WTC11 (cell line): Measurements from ENCODE around the gene COMMD6. TPM values are rescaled to one million over a fixed set of nuclear protein-coding genes. Genes with fewer than 3 reads are reported as not detected.

Experiments
- AFF4 ChIP-seq: sonication (generic); formaldehyde crosslinking; IDR thresholded peaks from 2 replicates; pipeline ENCODE4 v1.8.1; 2023; ENCODE audit warnings: mild to moderate bottlenecking, missing genetic modification reagents, borderline replicate concordance
- CREB1 ChIP-seq: sonication (generic); formaldehyde crosslinking; IDR thresholded peaks from 2 replicates; pipeline ENCODE4 v1.8.0; 2023; ENCODE audit warnings: mild to moderate bottlenecking, missing genetic modification reagents
- E2F5 ChIP-seq: sonication (generic); formaldehyde crosslinking; IDR thresholded peaks from 2 replicates; pipeline ENCODE4 v1.8.1; 2022; ENCODE audit warnings: mild to moderate bottlenecking, moderate library complexity, missing genetic modification reagents
- ETV6 ChIP-seq: sonication (generic); formaldehyde crosslinking; IDR thresholded peaks from 2 replicates; pipeline ENCODE4 v1.8.1; 2022; ENCODE audit warnings: mild to moderate bottlenecking, missing genetic modification reagents
- IRF1 ChIP-seq: sonication (generic); formaldehyde crosslinking; IDR thresholded peaks from 2 replicates; pipeline ENCODE4 v1.8.0; 2023; ENCODE audit warnings: missing genetic modification reagents
- IRF2 ChIP-seq: sonication (generic); formaldehyde crosslinking; IDR thresholded peaks from 2 replicates; pipeline ENCODE4 v1.8.0; 2022; ENCODE audit warnings: low read depth, missing genetic modification reagents, borderline replicate concordance
- KAT7 ChIP-seq: sonication (generic); formaldehyde crosslinking; IDR thresholded peaks from 2 replicates; pipeline ENCODE4 v1.8.1; 2023; ENCODE audit warnings: missing genetic modification reagents, mild to moderate bottlenecking, borderline replicate concordance
- MAX ChIP-seq: sonication (generic); formaldehyde crosslinking; IDR thresholded peaks from 2 replicates; pipeline ENCODE4 v1.8.0; 2022; ENCODE audit warnings: mild to moderate bottlenecking, missing genetic modification reagents
- NR1H2 ChIP-seq: sonication (generic); formaldehyde crosslinking; IDR thresholded peaks from 2 replicates; pipeline ENCODE4 v1.9.0; 2021; ENCODE audit warnings: mild to moderate bottlenecking, moderate library complexity, missing genetic modification reagents
- RELA ChIP-seq: sonication (generic); formaldehyde crosslinking; IDR thresholded peaks from 2 replicates; pipeline ENCODE4 v1.8.1; 2022; ENCODE audit warnings: missing genetic modification reagents, mild to moderate bottlenecking, borderline replicate concordance
- SOX15 ChIP-seq: fragments of 250-450 bp; sonication (Bioruptor Pico); IDR thresholded peaks from 2 replicates; pipeline ENCODE4 v1.9.0; 2021; ENCODE audit warnings: mild to moderate bottlenecking
- STAT6 ChIP-seq: sonication (generic); formaldehyde crosslinking; conservative IDR thresholded peaks from 2 replicates; pipeline ENCODE4 v1.8.1; 2023; ENCODE audit warnings: mild to moderate bottlenecking, low read depth, missing genetic modification reagents, moderate library complexity
- TP53 ChIP-seq: sonication (generic); formaldehyde crosslinking; IDR thresholded peaks from 2 replicates; pipeline ENCODE4 v1.8.1; 2023; ENCODE audit warnings: mild to moderate bottlenecking, missing genetic modification reagents
- ZNF512 ChIP-seq: sonication (generic); formaldehyde crosslinking; IDR thresholded peaks from 2 replicates; pipeline ENCODE4 v1.8.1; 2022; ENCODE audit warnings: missing genetic modification reagents, borderline replicate concordance
- total RNA-seq: library from RNA; stranded (reverse); gene quantifications from 3 replicates; pipeline ENCODE4 v1.2.3, GENCODE V29; 2021
- TF ChIP-seq, protein P1 (sequence below): sonication (generic); formaldehyde crosslinking; IDR thresholded peaks from 2 replicates; pipeline ENCODE4 v1.8.0; 2023; ENCODE audit warnings: missing genetic modification reagents, mild to moderate bottlenecking, borderline replicate concordance
- TF ChIP-seq, protein P2 (sequence below): fragments of 250-450 bp; sonication (Bioruptor Pico); conservative IDR thresholded peaks from 2 replicates; pipeline ENCODE4 v1.9.0; 2021; ENCODE audit warnings: mild to moderate bottlenecking
- TF ChIP-seq, protein P3 (sequence below): sonication (generic); formaldehyde crosslinking; IDR thresholded peaks from 2 replicates; pipeline ENCODE4 v1.8.1; 2023; ENCODE audit warnings: mild to moderate bottlenecking, missing genetic modification reagents, moderate library complexity

The COMMD6 gene
- total RNA-seq, 1 experiment from 2014 or later, result 94.6 TPM

DNA sequence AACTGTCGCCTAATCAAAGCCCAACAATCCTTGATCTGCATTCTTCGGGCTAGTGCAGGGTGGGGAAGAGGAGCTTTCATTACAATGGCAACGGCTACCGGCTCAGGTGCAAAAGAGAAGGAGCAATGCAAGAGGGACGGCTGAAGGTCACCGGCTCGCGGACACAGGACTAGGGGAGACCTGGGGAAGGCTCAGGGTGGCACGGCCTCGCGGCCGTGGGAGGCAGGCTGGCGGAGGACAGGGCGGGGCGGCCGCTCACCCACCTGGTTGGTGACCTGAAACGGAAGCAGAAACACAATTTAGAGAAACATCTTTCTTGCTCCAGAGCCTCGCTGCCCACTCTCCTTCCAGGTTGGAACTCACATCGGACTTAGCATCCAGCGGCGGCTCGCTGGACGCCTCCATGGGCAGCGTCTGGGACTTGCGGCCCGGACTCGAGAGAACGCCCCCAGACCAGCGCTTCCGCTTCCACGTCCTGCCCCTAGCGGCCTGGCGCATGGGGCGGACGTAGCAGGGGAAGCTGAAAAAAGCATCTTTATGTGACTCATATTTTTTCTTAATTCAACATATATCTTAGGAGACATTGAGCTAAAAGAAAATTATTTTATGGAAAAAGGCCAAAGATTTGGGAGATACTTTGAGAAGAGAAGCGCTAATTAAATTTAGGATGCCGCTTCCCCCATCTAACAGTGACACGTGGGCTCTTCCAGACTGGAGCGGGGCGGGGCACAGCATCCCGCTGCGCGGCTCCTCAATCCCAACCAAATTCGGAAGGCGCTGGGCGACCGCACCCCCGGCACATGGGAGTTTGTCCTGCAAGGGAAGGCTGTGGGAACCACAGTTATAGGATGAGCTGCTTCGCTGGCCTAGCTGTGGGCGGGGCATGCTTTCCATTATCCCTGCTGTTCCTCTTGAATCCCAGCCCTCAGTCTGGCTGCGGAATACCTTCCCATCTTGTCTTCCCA lies at the start of gene COMMD6 (continued):
- TF ChIP-seq, protein P1, sequence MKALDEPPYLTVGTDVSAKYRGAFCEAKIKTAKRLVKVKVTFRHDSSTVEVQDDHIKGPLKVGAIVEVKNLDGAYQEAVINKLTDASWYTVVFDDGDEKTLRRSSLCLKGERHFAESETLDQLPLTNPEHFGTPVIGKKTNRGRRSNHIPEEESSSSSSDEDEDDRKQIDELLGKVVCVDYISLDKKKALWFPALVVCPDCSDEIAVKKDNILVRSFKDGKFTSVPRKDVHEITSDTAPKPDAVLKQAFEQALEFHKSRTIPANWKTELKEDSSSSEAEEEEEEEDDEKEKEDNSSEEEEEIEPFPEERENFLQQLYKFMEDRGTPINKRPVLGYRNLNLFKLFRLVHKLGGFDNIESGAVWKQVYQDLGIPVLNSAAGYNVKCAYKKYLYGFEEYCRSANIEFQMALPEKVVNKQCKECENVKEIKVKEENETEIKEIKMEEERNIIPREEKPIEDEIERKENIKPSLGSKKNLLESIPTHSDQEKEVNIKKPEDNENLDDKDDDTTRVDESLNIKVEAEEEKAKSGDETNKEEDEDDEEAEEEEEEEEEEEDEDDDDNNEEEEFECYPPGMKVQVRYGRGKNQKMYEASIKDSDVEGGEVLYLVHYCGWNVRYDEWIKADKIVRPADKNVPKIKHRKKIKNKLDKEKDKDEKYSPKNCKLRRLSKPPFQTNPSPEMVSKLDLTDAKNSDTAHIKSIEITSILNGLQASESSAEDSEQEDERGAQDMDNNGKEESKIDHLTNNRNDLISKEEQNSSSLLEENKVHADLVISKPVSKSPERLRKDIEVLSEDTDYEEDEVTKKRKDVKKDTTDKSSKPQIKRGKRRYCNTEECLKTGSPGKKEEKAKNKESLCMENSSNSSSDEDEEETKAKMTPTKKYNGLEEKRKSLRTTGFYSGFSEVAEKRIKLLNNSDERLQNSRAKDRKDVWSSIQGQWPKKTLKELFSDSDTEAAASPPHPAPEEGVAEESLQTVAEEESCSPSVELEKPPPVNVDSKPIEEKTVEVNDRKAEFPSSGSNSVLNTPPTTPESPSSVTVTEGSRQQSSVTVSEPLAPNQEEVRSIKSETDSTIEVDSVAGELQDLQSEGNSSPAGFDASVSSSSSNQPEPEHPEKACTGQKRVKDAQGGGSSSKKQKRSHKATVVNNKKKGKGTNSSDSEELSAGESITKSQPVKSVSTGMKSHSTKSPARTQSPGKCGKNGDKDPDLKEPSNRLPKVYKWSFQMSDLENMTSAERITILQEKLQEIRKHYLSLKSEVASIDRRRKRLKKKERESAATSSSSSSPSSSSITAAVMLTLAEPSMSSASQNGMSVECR, result peak; percentile 55; the same call in 1 of the 2 replicates
- TF ChIP-seq ETV6 (CRISPR knock-in tag) (no peak; the same call in 1 of the 2 replicates), CREB1 (CRISPR knock-in tag) (0 out of 2 replicates have a peak, but pooled peaks have one; percentile 55), MAX (CRISPR knock-in tag) (peak; percentile 92), ZNF512 (CRISPR knock-in tag) (no peak), SOX15 (CRISPR knock-in tag) (no peak), KAT7 (peak; percentile 93; the same call in 1 of the 2 replicates), E2F5 (no peak), NR1H2 (CRISPR knock-in tag) (no peak), IRF1 (no peak; the same call in 1 of the 2 replicates), STAT6 (CRISPR knock-in tag) (0 out of 2 replicates have a peak, but pooled peaks have one; percentile 35), RELA (no peak), IRF2 (no peak), TP53 (CRISPR knock-in tag) (0 out of 2 replicates have a peak, but pooled peaks have one; percentile 19), AFF4 (CRISPR knock-in tag) (peak; percentile 65; the same call in 1 of the 2 replicates)
- TF ChIP-seq, protein P2, sequence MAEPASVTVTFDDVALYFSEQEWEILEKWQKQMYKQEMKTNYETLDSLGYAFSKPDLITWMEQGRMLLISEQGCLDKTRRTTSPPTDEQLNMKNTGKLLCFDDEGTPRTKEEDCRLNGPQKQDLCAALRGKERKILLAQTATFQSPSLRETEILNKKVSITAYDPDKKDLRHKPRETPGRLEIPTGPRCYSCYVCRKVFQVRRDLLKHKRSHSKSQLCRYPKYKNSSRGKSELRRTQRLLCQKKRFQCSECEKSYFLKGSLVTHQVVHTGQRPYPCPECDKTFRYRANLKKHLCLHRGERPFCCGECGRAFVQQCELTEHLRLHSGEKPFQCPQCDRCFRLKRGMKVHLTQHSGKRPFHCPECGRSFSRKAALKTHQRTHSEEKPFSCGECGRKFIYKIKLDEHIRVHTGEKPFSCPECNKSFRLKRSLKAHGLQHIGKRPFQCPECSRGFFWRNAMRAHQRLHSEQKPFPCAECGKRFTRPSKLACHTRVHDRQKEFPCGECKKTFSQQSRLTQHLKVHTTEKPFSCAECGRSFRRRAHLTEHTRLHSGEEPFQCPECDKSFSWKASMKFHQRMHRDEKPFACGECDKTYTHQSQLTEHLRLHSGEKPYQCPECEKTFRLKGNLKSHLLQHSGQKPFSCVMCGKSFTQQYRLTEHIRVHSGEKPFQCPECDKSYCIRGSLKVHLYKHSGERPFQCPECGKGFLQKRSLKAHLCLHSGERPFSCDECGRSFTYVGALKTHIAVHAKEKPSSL (CRISPR knock-in tag), result no peak
- TF ChIP-seq, protein P3, sequence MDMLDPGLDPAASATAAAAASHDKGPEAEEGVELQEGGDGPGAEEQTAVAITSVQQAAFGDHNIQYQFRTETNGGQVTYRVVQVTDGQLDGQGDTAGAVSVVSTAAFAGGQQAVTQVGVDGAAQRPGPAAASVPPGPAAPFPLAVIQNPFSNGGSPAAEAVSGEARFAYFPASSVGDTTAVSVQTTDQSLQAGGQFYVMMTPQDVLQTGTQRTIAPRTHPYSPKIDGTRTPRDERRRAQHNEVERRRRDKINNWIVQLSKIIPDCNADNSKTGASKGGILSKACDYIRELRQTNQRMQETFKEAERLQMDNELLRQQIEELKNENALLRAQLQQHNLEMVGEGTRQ (CRISPR knock-in tag), result 0 out of 2 replicates have a peak, but pooled peaks have one; percentile 10
